A549 (cell line): Measurements from ENCODE around the gene PDE7B. TPM values are rescaled to one million over a fixed set of nuclear protein-coding genes. Genes with fewer than 3 reads are reported as not detected.

Source experiments
- ATAC-seq, 2 experiments: fragments of 200-7000 bp in 1 of 2; fragments of >200 bp in 1 of 2; cut with Nextera tagmentation in 1 of 2; cut with Tn5 transposase in 1 of 2; 3 replicates each; pipeline versions ENCODE4 v1.8.0 to v1.9.1; 2018 to 2020; ENCODE audit warnings: mild to moderate bottlenecking in 1 of 2, moderate library complexity in 1 of 2
- CTCF ChIA-PET: fragments of 300-600 bp; sonication (Branson Sonifier 250); formaldehyde crosslinking; extraction: SDS; loops from one replicate; lab custom pipeline; 2021; ENCODE audit warnings: antibody characterized with exemption, inconsistent platforms; lab: Yijun Ruan, JAX
- POLR2A ChIA-PET: fragments of 350-600 bp; formaldehyde crosslinking; extraction: SDS; loops from one replicate; lab custom pipeline; 2021; ENCODE audit warnings: antibody characterized with exemption, inconsistent platforms; lab: Yijun Ruan, JAX
- DNase-seq, 2 experiments: peaks; one replicate each; pipeline versions ENCODE4 v3.0.0 to v3.0.0-alpha.2; 2011 to 2016; ENCODE audit warnings: low read depth in 1 of 2, low spot score in 1 of 2
- FAIRE-seq: peaks from 2 replicates; lab custom pipeline; 2011; peaks lifted over from hg19 to GRCh38; lab: Jason Lieb, UNC
- H3K27ac ChIP-seq, 2 experiments: fragments of >200 bp; sonication (Bioruptor Twin); formaldehyde crosslinking; 3 replicates each; pipeline ENCODE4 v1.5.1; 2016 to 2017
- H3K4me1 ChIP-seq: fragments of >200 bp; sonication (Bioruptor Twin); formaldehyde crosslinking; 3 replicates; pipeline ENCODE4 v1.6.1; 2016
- H3K4me2 ChIP-seq: fragments of >200 bp; sonication (Bioruptor Twin); formaldehyde crosslinking; 3 replicates; pipeline ENCODE4 v1.6.1; 2016
- H3K4me3 ChIP-seq: fragments of >200 bp; sonication (Bioruptor Twin); formaldehyde crosslinking; 3 replicates; pipeline ENCODE4 v1.5.1; 2016
- H3K9me3 ChIP-seq: fragments of >200 bp; sonication (Bioruptor Twin); formaldehyde crosslinking; 3 replicates; pipeline ENCODE4 v1.6.1; 2016
- CBX2 ChIP-seq: fragments of 200-600 bp; sonication (generic); IDR thresholded peaks from 2 replicates; pipeline ENCODE4 v1.6.1; 2016; ENCODE audit warnings: low read depth, mild to moderate bottlenecking, borderline replicate concordance
- EHMT2 ChIP-seq: fragments of 200-600 bp; sonication (generic); IDR thresholded peaks from 2 replicates; pipeline ENCODE4 v1.6.1; 2016; ENCODE audit warnings: antibody characterized with exemption, low read depth, mild to moderate bottlenecking, moderate library complexity
- EP300 ChIP-seq, 2 experiments: fragments of >200 bp; sonication (Bioruptor Twin); formaldehyde crosslinking; IDR thresholded peaks; 2 replicates in 1 of 2; 3 replicates in 1 of 2; pipeline ENCODE4 v1.6.1; 2016 to 2017
- FOSB ChIP-seq: fragments of 250-450 bp; sonication (Bioruptor Pico); IDR thresholded peaks from 2 replicates; pipeline ENCODE4 v1.5.0; 2020; ENCODE audit warnings: mild to moderate bottlenecking, moderate library complexity
- FOSL2 ChIP-seq, 2 experiments: fragments of 450-650 bp in 1 of 2; fragments of >200 bp in 1 of 2; sonication (Bioruptor Twin) in 1 of 2; formaldehyde crosslinking; IDR thresholded peaks; 2 replicates each; pipeline versions ENCODE4 v1.5.0 to v1.6.1; 2016 to 2020; ENCODE audit warnings: mild to moderate bottlenecking in 1 of 2, moderate library complexity in 1 of 2
- FOXS1 ChIP-seq: fragments of 250-450 bp; sonication (Bioruptor Pico); IDR thresholded peaks from 2 replicates; pipeline ENCODE4 v1.5.0; 2020; ENCODE audit warnings: mild to moderate bottlenecking, moderate library complexity
- HEYL ChIP-seq: fragments of 250-450 bp; sonication (Bioruptor Pico); IDR thresholded peaks from 2 replicates; pipeline ENCODE4 v1.8.0; 2021; ENCODE audit warnings: mild to moderate bottlenecking, moderate library complexity
- HOXB13 ChIP-seq: fragments of 250-450 bp; sonication (Bioruptor Pico); IDR thresholded peaks from 2 replicates; pipeline ENCODE4 v1.5.0; 2020; ENCODE audit warnings: low read depth, mild to moderate bottlenecking, moderate library complexity
- HOXB5 ChIP-seq: fragments of 250-450 bp; sonication (Bioruptor Pico); IDR thresholded peaks from 2 replicates; pipeline ENCODE4 v1.5.0; 2020; ENCODE audit warnings: mild to moderate bottlenecking, moderate library complexity
- JUNB ChIP-seq: fragments of >200 bp; sonication (Bioruptor Twin); formaldehyde crosslinking; IDR thresholded peaks from 2 replicates; pipeline ENCODE4 v1.6.1; 2016
- KDM1A ChIP-seq: fragments of 200-600 bp; sonication (generic); IDR thresholded peaks from 2 replicates; pipeline ENCODE4 v1.6.1; 2016; ENCODE audit warnings: low read depth, mild to moderate bottlenecking
- MAFK ChIP-seq: fragments of 450-650 bp; IDR thresholded peaks from 2 replicates; pipeline ENCODE4 v1.6.1; 2014; ENCODE audit not compliant: partially characterized antibody
- MAZ ChIP-seq: fragments of 150-350 bp; IDR thresholded peaks from 2 replicates; pipeline ENCODE4 v1.6.1; 2014; ENCODE audit warnings: antibody characterized with exemption, low read depth, low read length, borderline replicate concordance
- NPAS2 ChIP-seq: fragments of 250-450 bp; sonication (Bioruptor Pico); IDR thresholded peaks from 2 replicates; pipeline ENCODE4 v1.8.0; 2022; ENCODE audit warnings: mild to moderate bottlenecking, moderate library complexity, borderline replicate concordance
- RARB ChIP-seq: fragments of 250-450 bp; sonication (Bioruptor Pico); IDR thresholded peaks from 2 replicates; pipeline ENCODE4 v1.8.0; 2021; ENCODE audit warnings: mild to moderate bottlenecking, moderate library complexity
- REST ChIP-seq: fragments of 200-600 bp; sonication (generic); IDR thresholded peaks from 2 replicates; pipeline ENCODE4 v1.6.1; 2016; ENCODE audit warnings: antibody characterized with exemption, mild to moderate bottlenecking, moderate library complexity
- SREBF2 ChIP-seq: fragments of 450-650 bp; IDR thresholded peaks from 2 replicates; pipeline ENCODE4 v1.6.1; 2014; ENCODE audit warnings: mild to moderate bottlenecking, moderate library complexity
- TFCP2L1 ChIP-seq: fragments of 250-450 bp; sonication (Bioruptor Pico); IDR thresholded peaks from 2 replicates; pipeline ENCODE4 v1.5.0; 2021; ENCODE audit warnings: mild to moderate bottlenecking
- ZNF302 ChIP-seq: fragments of 250-450 bp; sonication (Bioruptor Pico); IDR thresholded peaks from 2 replicates; pipeline ENCODE4 v1.9.0; 2021; ENCODE audit warnings: inconsistent platforms, mild to moderate bottlenecking, moderate library complexity
- ZSCAN20 ChIP-seq: fragments of 250-450 bp; sonication (Bioruptor Pico); IDR thresholded peaks from 2 replicates; pipeline ENCODE4 v1.8.0; 2022; ENCODE audit warnings: mild to moderate bottlenecking, moderate library complexity
- WGBS: methylation state at CpG from one replicate; pipeline ENCODE4 v1.1.6; 2017; ENCODE audit errors: missing lambda C conversion rate; 5-methylcytosine and 5-hydroxymethylcytosine counted together
- polyA plus RNA-seq, 4 experiments: library from polyadenylated mRNA; depleted of rRNA in 3 of 4; stranded (reverse); fragments of >200 nt; fragmentation: RNase III in 1 of 4; extraction: RNeasy Plus Mini Kit Qiagen cat#74134 plus additional on column Dnase treatment in 1 of 4; gene quantifications; 2 replicates in 3 of 4; 3 replicates in 1 of 4; pipeline ENCODE4 v1.2.3, GENCODE V29; 2011 to 2017
- TF ChIP-seq, protein P1 (sequence below): fragments of 250-450 bp; sonication (Bioruptor Pico); IDR thresholded peaks from 2 replicates; pipeline ENCODE4 v1.5.0; 2020; ENCODE audit warnings: low read depth, mild to moderate bottlenecking, moderate library complexity

The PDE7B gene
- polyA plus RNA-seq, 2 of the 4 experiments (the other 2 are of a cell fraction): 6.6 to 13.8 TPM

- TF ChIP-seq MAFK (peak; percentile 38), EP300 (IDR thresholded peaks at IDR 0.05) (peak in 1 of 2 experiments; percentile 41; a peak in 1 of 5 replicates), KDM1A (no peak)
- Histone ChIP-seq H3K4me1 (peaks cover 12% of the 10 kb centered on the region; the same call in 1 of the 3 replicates), H3K4me2 (peak overlapping the region; percentile 44; the same call in 1 of the 3 replicates), H3K27ac (peak overlapping the region; percentile 37 to 62; a peak in 5 of 6 replicates), H3K9me3 (no peaks in the 10 kb centered on the region), H3K4me3 (no peak overlapping the region)
- no peak for ATAC-seq
- ChIA-PET POLR2A (no interaction called here), CTCF (no interaction called here)
- WGBS: 76% methylated on average over 12 of the region's 12 CpGs
- no peak for FAIRE-seq
- DNase-seq: peak in 1 of 2 experiments; percentile 33
Observed at GRCh38 chr6:136051140-136051775, 199.8 kb downstream of the PDE7B start.

GRCh38 chr6:136052031-136052430 lies 200.5 kb downstream of the PDE7B start:
- Histone ChIP-seq H3K27ac (peak overlapping the region in 1 of 2 experiments; percentile 54; a peak in 3 of 6 replicates), H3K4me3 (no peak overlapping the region), H3K4me2 (no peak overlapping the region), H3K4me1 (peaks cover 12% of the 10 kb centered on the region; the same call in 1 of the 3 replicates), H3K9me3 (no peaks in the 10 kb centered on the region)
- DNase-seq (no peak), ATAC-seq (no peak), FAIRE-seq (no peak)
- CTCF ChIA-PET: no interaction called here
- POLR2A ChIA-PET: no interaction called here
- TF ChIP-seq CBX2: no peak
- no peak for TF ChIP-seq FOSL2 (IDR thresholded peaks at IDR 0.05)
- no peak for TF ChIP-seq FOSL2 (CRISPR knock-in tag; IDR thresholded peaks at IDR 0.05)
- no peak for TF ChIP-seq FOXS1 (CRISPR knock-in tag)
- TF ChIP-seq RARB: no peak
- TF ChIP-seq, protein P1, sequence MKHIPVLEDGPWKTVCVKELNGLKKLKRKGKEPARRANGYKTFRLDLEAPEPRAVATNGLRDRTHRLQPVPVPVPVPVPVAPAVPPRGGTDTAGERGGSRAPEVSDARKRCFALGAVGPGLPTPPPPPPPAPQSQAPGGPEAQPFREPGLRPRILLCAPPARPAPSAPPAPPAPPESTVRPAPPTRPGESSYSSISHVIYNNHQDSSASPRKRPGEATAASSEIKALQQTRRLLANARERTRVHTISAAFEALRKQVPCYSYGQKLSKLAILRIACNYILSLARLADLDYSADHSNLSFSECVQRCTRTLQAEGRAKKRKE (CRISPR knock-in tag): no peak
- no peak for TF ChIP-seq HOXB5
- TF ChIP-seq JUNB: no peak
- TF ChIP-seq ZNF302 (CRISPR knock-in tag): no peak
- TF ChIP-seq NPAS2 (CRISPR knock-in tag): no peak
- TF ChIP-seq MAZ: no peak
- no peak for TF ChIP-seq TFCP2L1
- no peak for TF ChIP-seq HEYL (CRISPR knock-in tag)
- no peak for TF ChIP-seq EHMT2
- TF ChIP-seq SREBF2: no peak
- no peak for TF ChIP-seq MAFK
- no peak for TF ChIP-seq ZSCAN20 (CRISPR knock-in tag)
- TF ChIP-seq FOSB (CRISPR knock-in tag): no peak
- TF ChIP-seq REST: no peak
- TF ChIP-seq HOXB13 (CRISPR knock-in tag): no peak
- no peak for TF ChIP-seq EP300 (IDR thresholded peaks at IDR 0.05)
- 85% methylated on average over 2 of the region's 2 CpGs for WGBS
